ENCODE results near the gene CREBRF.
"Not testable (repeated sequence)": the region's sequence is repeated elsewhere in the genome, so short reads cannot be mapped to it uniquely, and the experiment has no call there.

CREBRF gene

DNA sequence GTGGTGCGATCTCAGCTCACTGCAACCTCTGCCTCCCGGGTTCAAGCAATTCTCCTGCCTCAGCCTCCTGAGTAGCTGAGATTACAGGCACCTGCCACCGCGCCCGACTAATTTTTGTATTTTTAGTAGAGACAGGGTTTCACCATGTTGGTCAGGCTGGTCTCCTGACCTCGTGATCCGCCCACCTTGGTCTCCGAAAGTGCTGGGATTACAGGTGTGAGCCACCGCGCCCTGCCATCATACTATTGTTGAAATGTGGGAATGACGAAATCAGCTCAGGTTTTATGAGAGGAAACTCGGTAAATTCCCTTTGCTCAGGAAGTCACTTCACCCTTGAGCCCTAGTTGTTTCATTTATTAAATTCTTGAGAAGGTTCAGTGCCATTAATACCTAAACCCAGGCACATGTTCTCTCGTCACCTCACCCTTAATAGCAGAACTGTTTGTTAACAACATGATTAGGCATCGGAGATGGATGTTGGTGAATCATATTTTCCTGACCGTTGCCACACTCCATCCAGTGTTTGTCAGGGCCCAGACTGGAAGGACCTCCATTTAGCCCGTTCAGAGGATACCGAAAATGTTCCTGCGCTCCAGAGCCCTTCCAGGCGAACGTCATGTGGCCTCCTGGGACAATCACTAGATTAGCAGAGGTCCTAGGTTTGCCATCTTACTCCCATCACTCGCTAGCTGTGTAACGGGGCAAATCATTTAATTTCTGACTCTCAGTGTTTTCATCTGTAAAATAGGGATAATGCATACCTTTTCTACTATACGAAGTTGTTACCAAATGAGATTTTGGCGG lies 20.0 kb upstream of the CREBRF start:
- no peak for FAIRE-seq

DNA sequence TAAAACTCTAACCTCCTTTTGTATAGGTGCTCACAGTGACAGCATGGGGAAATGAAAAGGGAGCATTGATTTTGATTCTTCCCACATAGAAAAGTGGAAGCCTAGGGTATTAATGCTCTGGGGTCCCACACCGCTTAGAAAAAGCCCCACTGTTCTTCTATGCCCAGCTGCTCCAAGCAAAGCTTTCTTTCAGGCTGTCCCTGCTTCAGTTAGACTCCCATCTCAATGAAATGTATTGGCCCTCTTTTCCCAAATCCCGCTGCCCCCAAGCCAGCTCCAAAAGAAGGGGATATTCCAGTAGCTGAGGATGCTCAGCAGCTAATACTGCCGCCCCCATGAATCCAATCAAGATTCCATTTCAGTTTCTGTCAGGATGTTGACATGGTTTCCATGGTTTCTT lies 17.0 kb upstream of the CREBRF start:
- no peak for FAIRE-seq

DNA sequence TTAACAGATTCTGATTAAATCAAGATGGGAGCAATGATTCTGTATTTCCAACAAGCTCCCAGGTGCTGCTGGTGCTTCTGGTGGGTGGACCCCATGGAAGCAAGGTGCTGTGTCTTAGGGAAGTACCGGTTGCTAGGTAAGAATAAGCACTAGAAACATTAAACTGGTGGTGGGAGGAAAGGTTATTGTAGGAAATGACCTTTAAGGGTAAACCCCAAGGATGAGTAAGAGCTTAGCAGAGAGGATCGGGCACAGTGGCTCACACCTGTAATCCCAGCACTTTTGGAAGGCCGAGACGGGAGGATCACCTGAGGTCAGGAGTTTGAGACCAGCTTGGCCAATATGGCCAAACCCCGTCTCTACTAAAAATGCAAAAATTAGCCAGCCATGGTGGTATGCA lies 16.2 kb upstream of the CREBRF start:
- FAIRE-seq: no peak

DNA sequence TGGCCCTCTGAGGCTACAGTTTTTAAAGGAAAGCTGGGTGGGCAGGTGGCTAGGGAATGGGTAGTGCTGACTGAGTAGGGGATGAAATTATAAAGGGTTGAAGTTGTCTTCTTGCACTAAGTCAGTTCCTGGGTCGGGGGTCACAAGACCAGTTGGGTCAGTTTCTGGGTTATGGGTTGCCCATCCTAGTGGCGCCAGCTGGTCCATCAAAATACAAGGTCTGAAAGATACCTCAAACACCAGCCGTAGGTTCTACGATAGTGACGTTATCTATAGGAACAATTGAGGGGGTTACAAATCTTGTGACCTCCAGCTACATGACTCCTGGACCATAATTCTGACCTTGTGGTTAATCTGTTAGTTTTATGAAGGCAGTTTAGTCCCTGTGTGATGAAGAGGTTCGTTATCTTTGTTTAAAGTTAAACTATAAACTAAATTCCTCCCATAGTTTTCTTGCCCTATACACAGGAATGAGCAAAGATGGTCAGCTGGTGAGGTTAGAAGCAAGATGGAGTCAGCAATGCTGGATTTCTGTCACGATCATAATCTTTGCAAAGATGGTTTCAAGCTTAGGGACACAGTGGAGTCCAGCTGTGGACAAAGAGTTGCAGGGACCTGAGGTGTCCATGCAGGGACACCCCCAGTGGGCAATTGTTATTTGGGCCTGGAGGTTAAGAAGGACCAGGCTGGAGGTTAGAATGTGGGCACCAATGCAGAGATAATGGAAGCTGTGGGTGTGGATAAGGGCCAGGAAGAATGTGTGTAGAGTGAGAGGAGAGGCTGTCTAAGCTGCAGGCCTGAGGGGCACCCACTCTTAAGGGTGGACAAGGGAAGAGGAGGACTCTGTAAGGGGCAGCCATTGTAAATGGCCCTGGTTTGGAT lies 14.0 kb upstream of the CREBRF start:
- no peak for FAIRE-seq

DNA sequence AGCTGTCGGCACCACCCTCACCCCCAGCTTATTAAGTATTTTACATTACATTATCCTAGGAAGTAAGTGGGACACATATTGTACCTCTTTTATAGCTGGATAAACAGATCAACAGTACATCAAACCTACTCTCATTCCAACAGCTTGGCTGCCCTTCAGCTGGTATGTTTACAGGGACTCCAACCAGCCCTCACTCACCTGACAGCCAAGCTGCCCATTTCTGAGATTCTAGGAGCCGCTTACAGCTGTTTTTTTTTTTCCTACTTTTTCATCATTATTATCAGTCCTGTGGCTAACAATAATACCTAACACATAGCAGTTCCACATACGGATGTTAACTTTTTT lies 13.4 kb upstream of the CREBRF start:
- FAIRE-seq: no peak

DNA sequence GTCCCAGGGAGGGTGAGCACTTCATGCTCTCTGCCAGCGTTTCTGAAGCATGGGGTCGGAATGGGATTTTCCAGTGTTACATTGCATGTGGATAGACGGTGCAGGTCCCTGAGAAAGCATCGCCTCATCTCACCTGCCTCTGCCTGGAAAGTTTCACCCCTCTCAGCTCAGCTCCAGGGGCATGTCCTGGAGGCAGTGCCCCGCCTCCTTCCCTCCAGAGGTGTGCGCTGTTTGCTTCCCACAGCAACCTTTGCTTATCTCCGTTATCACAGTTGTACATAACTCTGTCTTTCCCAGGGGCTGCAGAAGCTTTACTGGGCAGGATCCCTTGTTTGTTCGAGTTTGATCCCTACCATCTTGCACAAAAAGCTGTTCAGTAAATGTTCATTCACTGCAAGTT lies 10.7 kb upstream of the CREBRF start:
- FAIRE-seq: no peak

DNA sequence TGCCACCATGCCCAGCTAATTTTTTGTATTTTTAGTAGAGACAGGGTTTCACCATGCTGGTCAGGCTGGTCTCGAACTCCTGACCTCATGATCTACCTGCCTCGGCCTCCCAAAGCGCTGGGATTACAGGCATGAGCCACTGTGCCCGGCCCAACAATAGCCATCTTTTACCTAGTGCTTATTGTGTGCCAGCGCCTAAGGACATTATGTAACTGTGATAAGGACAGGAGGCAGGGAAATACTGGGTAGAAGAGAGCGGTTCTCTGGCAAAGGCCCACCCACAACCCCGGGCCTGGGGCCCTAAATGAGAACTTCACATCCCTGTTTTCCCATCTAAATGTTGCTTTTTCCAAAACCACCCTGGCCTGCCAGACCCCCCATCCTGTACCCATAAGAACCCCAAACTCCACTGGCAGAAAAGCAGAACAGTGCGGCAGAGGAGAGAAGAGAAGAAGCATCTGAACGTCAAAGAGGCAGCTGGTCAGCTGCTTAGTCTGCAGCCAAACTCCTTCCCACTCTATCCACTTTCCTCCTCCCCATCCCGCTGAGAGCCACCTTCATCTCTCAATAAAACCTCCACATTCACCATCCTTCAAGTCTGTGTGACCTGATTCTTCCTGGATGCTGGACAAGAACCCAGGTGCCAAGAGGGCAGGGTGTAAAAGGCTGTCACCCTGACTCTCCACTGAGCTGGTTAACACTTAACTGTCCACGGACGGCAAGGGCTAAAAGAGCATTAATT lies 8.9 kb upstream of the CREBRF start:
- FAIRE-seq: not testable (repeated sequence)

DNA sequence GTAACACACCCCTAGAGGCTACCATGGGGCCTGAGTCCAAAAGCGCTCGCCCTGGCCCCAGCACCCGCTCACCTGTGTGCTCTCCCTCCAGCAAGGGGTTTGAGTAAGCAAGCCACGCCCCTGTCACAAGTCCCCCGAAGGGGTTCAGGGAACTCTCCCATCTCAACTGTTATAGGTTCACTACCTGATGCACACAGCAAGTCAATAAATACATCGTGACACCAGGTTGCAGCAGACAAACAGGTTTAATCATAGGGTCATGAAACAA lies 8.4 kb upstream of the CREBRF start:
- no peak for FAIRE-seq

DNA sequence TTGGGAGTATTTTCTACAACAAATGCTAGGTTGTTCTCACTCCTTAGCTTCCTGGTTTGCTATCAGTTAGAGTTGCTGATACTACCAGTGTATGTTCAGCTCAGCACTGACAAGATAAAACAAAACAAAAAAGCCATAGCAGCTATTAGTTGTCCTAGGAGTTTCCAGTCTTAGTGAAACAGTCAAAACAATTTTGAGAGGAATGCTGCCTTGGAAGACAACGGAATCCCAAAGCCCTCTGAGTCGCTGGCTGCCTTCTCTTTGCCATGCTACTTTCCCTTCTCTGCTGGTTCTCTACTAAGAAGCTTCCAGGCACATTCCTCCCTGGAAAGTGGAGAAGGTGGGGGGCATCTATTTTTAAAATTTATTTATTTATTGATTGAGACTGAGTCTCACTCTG lies 5.4 kb upstream of the CREBRF start:
- no peak for FAIRE-seq

DNA sequence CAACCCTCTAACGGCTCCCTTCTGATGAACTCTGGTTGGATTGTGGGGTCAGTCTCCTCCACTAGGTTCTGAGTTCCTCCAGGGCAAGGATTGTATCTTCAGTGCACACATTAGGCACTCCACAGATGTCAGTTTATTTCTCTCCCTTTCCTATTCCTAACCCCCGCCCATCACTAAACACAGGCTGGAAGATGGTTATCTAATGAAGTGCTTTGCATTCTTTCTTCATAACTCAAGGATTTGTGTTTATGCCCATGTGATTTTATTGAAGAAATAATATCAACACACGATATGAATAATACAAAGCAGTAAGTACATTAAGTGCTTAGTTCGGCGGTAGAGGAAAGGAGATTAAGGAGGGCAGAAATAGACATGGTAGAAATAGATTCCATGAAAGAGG lies 4.4 kb upstream of the CREBRF start:
- FAIRE-seq: no peak

DNA sequence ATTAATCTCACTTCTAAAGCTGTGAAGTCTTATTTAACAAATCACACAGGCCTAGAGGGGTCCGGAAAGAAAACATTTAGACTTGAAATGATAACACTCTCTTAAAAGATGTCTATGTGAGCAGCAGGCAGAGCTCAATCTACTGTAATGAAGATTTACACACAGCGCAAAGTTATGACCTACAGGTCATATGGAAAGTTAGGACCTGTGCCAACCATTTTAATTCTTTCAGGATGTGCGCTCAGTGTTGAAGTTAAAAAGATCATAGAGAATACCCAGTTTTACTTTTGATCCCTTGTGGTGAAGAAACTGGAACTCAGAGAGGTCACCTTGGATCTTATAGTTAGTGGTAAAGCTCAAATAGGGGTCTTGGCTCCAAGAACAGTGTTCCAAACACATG lies 3.1 kb upstream of the CREBRF start:
- FAIRE-seq: no peak

DNA sequence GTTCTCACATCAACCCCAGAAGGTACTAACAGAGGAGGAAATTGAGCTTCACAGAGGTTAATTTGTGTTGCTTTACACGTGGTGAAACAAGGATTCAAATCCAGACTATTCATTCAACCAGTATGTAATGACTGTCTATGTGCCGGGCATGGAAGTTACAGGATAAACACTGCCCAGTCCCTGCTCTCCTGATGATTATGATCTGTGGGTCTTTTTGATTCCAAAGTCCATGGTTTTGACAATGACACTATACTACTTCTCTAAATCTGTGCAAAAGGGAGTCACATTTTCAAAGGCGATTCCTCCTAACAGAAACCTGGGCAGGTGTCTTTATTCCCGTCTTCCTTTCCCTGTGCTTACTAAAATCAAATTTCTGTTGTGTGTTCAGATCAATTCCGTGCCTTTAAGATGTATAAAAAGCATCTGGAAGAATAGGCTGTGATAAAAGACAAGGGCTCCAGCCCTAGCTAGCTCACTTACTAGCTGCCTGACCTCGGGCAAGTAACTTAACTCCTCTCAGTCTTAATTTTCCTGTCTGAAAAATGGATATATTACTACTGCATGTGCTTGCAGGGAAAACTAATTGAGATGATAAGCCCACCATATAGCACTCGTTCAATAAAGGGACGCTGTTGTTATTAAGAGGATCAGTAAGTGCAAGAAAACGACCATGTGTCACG lies 970 bp upstream of the CREBRF start:
- no peak for FAIRE-seq

DNA sequence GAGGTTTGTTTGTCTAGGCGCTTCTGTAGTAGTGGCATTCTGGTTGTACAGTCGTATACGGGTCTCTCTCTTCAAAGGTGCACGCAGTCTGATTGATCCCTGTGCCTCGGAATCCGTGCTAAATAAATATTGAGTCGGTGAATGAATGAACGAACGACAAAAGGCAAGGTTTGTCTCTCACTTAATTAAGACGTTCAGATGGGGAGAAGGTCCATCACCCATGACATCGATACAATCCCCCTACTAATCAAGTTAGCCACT lies 500 bp upstream of the CREBRF start:
- no peak for FAIRE-seq

DNA sequence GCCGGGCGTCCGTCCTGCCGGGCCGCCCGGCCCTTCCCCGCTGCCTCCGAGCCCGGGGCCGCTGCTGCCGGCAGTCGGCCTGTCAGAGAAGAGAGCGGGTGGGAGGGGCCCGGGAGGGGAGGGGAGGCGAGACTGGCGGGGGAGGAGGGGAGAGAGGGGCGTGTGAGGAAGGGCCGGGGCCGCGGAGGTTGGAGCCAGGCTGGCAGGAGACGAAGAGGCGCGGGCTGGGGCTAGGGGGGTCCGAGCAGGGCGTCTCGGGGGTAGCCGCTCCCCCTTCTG lies 570 bp downstream of the CREBRF start:
- no peak for FAIRE-seq

DNA sequence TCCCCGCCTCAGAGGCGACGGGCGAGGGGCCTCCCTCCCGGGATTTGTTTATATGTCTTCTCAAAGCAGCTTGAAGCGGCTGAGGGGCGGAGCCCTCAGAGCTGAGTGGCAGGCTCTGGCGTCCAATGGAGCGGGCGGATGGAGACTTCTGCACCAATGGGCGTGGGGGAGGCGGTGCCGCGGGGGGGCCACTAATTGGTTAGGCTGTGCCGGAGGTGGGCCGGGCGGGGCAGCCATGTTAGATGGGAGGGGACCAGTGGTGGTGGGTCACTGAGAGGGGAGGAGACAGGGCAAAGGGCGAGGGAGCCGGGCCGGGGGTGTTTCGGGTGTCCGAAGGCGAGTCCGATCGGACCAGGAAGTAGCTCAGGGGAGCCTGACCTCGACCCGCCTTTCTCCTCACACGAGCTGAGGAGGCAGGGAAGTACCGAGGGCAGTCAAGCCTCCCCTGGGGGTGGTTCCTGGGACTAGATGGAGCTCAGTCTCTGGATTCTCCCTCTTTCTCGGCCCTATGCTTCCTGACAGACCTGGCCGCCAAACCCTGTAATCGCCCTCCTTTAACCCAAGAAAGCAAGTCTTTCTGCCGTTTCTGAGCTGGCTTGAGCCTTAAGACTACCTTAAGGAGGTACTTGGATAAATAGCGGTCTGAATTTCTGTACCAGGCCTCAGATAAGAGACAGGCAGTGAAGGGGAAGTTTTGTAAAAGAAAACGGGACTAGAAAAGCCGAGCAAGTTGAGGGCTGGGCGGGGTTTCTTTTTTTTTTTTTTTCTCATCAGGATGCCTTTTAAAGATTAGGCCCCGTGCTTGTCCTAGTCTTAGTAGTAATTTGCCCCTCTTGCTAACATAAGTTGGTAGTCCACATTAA lies 1.1 kb downstream of the CREBRF start:
- FAIRE-seq: peak; percentile 37

DNA sequence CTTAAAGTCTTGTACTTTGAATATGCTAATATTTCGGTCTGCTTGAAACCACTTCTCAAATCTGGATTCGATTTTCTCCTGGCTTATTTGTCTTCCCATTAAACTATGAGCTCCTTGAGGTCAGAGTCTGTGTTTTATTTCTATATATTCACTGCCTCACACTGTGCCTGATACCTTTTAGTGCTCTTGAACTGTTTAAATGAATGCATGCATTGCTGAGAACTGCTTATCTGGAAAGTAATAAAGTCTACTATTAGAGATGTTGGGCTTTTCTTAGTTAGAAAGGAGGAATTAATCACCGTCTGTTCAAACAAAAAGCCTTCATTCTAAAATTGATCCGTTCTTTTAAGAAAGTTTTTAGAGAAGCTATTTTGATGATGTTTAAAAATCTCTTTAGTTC lies 6.0 kb downstream of the CREBRF start:
- FAIRE-seq: no peak

DNA sequence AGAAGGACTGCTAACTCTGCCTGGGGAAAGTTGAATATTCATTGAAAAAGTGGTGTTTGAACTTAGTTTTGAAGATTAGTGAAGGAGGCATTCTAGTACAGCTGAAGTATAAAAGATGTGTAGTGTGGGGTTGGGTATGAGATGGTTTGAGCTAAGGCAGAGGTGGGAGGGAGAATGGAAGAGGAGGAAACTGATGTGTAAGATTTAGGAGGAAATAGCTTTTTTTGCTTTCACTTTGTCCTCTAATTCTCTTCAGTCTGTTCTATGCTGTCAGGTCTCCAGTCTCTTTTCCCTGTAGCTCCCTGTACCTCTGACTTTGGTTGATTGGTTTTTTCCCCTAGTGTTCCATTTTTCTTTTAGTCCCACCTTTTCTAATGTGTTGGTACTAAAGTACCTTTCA lies 9.0 kb downstream of the CREBRF start:
- FAIRE-seq: no peak

DNA sequence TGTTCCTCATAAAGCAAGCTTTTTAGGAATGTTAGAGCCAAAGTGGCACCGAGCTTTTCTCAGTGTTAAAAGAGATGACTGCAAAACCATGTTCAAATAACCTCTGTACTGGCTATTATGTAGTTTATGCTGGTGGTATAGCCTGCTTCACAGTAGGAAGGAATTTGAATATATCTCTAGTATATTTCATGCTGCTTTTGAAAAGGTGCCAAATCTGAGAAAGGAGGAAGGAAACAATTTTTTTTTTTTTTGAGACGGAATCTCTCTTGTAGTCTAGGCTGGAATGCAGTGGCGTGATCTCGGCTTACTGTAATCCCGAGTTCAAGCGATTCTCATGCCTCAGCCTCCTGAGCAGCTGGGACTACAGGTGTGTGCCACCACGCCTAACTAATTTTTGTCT lies 13.5 kb downstream of the CREBRF start:
- no peak for FAIRE-seq

DNA sequence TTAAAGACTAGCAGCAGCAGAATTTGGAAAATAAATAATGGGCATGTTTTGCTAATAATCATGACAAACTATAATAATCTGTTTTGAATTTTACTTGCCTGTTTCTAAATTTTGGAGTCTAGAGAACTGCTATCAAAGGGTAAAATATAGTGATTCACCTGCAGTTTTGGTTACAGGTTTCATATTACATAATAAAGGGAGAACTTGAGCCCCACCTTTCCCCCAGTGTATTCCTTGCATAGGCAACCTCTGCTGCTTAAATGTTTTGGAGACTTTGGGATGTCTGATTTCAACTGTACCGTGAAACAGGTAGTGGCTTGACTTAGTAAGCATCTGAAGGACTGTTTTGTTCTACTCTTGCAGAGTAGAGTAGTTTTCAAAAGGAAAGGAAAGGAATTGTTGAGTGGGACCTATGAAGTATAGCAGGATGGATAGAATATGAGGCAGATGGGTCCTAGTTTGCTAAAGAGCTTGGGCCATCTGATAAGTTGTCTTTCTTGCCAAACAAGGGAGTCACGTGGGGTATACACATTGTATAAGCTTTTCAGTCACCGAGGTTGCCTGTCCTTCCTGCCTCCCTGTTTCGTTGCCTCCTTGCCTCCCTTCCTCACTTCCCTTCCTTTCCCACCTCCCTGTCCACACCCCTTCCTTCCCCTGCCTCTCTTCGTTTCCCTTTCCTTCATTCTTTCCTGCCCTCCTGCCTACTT lies 19.1 kb downstream of the CREBRF start:
- no peak for FAIRE-seq

DNA sequence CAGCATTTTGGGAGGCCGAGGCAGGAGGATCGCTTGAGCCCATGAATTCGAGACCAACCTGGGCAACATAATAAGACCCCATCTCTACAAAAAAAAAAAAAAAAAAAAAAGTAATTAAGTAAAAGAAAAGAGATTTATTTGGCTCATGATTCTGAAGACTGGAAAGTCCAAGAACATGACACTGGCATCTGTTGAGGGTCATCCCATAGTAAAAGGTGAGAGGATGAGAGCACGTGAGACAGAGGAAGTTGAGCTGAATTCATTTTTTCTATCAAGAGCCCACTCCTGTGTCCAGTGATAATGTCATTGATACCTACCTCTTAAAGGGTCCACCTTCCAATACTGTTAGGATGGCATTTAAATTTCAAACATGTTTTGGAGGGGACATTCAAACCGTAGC lies 19.8 kb downstream of the CREBRF start:
- no peak for FAIRE-seq

DNA sequence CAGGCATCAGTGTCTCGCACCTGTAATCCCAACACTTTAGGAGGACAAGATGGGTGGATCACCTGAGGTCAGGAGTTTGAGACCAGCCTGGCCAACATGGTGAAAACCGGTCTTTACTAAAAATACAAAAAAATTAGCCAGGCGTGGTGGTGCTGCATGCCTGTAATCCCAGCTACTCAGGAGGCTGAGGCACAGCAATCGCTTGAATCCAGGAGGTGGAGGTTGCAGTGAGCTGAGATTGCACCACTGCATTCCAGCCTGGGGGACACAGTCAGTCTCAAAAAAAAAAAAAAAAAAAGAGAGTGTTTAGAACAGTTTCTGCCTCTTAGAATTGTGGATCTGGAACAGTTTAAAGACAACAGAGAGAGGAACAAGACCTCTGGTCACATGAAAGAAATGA lies 20.3 kb downstream of the CREBRF start:
- FAIRE-seq: not testable (repeated sequence)

DNA sequence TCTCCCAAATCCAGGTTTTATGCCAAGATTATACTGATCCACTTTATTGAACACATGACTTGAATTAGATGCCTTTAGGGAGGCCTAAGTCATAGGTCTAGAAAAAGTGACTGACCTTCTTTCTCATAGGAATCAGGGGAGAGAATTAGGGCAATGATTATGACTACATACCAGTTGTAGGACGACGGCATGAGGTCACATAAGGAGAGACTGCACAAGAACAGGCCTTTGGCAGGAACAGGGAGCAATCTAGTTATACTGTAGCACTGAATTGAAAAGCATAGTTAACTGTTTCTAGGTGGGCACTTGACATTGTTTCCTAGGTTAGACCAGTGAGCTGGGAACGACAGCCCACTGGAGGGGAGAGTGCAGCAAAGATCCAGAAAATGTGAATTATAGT lies 22.7 kb downstream of the CREBRF start:
- FAIRE-seq: no peak

Measured in A204.1 (cell line).